GM23338 (cell line): ENCODE measurements around the gene KCNH6.

Experiments
- EZH2 ChIP-seq: fragments of 200-600 bp; sonication (generic); IDR thresholded peaks from one replicate; pipeline ENCODE4 v1.8.0; 2017; ENCODE audit warnings: antibody characterized with exemption, mild to moderate bottlenecking, low read depth; ENCODE audit not compliant: unreplicated experiment
- EZH2phosphoT487 ChIP-seq: fragments of 200-600 bp; sonication (generic); IDR thresholded peaks from one replicate; pipeline ENCODE4 v1.8.1; 2018; ENCODE audit warnings: antibody characterized with exemption; ENCODE audit not compliant: unreplicated experiment
- POLR2AphosphoS5 ChIP-seq: IDR thresholded peaks from 2 replicates; pipeline ENCODE4 v1.6.1; 2016; ENCODE audit warnings: antibody characterized with exemption, low read depth
- TF ChIP-seq, protein P1 (sequence below), 2 experiments: fragments of 200-600 bp in 1 of 2; sonication (generic) in 1 of 2; conservative IDR thresholded peaks; 2 replicates each; pipeline versions ENCODE4 v1.5.1 to v1.6.1; 2016 to 2017; ENCODE audit warnings: antibody characterized with exemption in 2 of 2, low read depth in 2 of 2, mild to moderate bottlenecking in 2 of 2, moderate library complexity in 1 of 2
- TF ChIP-seq, protein P2 (sequence below): IDR thresholded peaks from one replicate; pipeline ENCODE4 v1.6.1; 2018; ENCODE audit warnings: antibody characterized with exemption; ENCODE audit not compliant: unreplicated experiment
- TF ChIP-seq, protein P3 (sequence below): fragments of 250-450 bp; sonication (Bioruptor Pico); IDR thresholded peaks from 2 replicates; pipeline ENCODE4 v1.5.0; 2020; ENCODE audit warnings: mild to moderate bottlenecking, moderate library complexity

DNA sequence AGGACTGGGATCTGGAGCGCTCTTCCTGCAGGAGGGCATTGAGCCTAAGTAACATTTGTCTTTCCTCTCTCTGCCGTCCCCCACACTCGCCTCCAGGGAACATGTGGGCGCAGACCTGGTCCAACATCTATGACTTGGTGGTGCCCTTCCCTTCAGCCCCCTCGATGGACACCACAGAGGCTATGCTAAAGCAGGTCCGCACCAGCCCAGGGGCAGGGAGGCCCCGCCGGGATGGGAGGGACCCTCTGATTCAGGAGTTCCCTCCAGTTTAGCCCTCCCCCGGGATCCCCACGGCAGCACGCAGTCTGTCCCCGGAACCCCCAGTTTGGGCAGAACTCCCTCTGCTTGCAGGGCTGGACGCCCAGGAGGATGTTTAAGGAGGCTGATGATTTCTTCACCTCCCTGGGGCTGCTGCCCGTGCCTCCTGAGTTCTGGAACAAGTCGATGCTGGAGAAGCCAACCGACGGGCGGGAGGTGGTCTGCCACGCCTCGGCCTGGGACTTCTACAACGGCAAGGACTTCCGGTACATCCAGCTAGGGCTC lies 32.2 kb upstream of the KCNH6 start:
- TF ChIP-seq, protein P1, sequence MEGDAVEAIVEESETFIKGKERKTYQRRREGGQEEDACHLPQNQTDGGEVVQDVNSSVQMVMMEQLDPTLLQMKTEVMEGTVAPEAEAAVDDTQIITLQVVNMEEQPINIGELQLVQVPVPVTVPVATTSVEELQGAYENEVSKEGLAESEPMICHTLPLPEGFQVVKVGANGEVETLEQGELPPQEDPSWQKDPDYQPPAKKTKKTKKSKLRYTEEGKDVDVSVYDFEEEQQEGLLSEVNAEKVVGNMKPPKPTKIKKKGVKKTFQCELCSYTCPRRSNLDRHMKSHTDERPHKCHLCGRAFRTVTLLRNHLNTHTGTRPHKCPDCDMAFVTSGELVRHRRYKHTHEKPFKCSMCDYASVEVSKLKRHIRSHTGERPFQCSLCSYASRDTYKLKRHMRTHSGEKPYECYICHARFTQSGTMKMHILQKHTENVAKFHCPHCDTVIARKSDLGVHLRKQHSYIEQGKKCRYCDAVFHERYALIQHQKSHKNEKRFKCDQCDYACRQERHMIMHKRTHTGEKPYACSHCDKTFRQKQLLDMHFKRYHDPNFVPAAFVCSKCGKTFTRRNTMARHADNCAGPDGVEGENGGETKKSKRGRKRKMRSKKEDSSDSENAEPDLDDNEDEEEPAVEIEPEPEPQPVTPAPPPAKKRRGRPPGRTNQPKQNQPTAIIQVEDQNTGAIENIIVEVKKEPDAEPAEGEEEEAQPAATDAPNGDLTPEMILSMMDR (conservative IDR thresholded peaks at IDR 0.05; ENCODE audit: low read depth in 2 of 2), result no peak
- TF ChIP-seq, protein P2, sequence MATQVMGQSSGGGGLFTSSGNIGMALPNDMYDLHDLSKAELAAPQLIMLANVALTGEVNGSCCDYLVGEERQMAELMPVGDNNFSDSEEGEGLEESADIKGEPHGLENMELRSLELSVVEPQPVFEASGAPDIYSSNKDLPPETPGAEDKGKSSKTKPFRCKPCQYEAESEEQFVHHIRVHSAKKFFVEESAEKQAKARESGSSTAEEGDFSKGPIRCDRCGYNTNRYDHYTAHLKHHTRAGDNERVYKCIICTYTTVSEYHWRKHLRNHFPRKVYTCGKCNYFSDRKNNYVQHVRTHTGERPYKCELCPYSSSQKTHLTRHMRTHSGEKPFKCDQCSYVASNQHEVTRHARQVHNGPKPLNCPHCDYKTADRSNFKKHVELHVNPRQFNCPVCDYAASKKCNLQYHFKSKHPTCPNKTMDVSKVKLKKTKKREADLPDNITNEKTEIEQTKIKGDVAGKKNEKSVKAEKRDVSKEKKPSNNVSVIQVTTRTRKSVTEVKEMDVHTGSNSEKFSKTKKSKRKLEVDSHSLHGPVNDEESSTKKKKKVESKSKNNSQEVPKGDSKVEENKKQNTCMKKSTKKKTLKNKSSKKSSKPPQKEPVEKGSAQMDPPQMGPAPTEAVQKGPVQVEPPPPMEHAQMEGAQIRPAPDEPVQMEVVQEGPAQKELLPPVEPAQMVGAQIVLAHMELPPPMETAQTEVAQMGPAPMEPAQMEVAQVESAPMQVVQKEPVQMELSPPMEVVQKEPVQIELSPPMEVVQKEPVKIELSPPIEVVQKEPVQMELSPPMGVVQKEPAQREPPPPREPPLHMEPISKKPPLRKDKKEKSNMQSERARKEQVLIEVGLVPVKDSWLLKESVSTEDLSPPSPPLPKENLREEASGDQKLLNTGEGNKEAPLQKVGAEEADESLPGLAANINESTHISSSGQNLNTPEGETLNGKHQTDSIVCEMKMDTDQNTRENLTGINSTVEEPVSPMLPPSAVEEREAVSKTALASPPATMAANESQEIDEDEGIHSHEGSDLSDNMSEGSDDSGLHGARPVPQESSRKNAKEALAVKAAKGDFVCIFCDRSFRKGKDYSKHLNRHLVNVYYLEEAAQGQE, result no peak
- TF ChIP-seq EZH2 (no peak), EZH2phosphoT487 (no peak), POLR2AphosphoS5 (no peak)
- TF ChIP-seq, protein P3, sequence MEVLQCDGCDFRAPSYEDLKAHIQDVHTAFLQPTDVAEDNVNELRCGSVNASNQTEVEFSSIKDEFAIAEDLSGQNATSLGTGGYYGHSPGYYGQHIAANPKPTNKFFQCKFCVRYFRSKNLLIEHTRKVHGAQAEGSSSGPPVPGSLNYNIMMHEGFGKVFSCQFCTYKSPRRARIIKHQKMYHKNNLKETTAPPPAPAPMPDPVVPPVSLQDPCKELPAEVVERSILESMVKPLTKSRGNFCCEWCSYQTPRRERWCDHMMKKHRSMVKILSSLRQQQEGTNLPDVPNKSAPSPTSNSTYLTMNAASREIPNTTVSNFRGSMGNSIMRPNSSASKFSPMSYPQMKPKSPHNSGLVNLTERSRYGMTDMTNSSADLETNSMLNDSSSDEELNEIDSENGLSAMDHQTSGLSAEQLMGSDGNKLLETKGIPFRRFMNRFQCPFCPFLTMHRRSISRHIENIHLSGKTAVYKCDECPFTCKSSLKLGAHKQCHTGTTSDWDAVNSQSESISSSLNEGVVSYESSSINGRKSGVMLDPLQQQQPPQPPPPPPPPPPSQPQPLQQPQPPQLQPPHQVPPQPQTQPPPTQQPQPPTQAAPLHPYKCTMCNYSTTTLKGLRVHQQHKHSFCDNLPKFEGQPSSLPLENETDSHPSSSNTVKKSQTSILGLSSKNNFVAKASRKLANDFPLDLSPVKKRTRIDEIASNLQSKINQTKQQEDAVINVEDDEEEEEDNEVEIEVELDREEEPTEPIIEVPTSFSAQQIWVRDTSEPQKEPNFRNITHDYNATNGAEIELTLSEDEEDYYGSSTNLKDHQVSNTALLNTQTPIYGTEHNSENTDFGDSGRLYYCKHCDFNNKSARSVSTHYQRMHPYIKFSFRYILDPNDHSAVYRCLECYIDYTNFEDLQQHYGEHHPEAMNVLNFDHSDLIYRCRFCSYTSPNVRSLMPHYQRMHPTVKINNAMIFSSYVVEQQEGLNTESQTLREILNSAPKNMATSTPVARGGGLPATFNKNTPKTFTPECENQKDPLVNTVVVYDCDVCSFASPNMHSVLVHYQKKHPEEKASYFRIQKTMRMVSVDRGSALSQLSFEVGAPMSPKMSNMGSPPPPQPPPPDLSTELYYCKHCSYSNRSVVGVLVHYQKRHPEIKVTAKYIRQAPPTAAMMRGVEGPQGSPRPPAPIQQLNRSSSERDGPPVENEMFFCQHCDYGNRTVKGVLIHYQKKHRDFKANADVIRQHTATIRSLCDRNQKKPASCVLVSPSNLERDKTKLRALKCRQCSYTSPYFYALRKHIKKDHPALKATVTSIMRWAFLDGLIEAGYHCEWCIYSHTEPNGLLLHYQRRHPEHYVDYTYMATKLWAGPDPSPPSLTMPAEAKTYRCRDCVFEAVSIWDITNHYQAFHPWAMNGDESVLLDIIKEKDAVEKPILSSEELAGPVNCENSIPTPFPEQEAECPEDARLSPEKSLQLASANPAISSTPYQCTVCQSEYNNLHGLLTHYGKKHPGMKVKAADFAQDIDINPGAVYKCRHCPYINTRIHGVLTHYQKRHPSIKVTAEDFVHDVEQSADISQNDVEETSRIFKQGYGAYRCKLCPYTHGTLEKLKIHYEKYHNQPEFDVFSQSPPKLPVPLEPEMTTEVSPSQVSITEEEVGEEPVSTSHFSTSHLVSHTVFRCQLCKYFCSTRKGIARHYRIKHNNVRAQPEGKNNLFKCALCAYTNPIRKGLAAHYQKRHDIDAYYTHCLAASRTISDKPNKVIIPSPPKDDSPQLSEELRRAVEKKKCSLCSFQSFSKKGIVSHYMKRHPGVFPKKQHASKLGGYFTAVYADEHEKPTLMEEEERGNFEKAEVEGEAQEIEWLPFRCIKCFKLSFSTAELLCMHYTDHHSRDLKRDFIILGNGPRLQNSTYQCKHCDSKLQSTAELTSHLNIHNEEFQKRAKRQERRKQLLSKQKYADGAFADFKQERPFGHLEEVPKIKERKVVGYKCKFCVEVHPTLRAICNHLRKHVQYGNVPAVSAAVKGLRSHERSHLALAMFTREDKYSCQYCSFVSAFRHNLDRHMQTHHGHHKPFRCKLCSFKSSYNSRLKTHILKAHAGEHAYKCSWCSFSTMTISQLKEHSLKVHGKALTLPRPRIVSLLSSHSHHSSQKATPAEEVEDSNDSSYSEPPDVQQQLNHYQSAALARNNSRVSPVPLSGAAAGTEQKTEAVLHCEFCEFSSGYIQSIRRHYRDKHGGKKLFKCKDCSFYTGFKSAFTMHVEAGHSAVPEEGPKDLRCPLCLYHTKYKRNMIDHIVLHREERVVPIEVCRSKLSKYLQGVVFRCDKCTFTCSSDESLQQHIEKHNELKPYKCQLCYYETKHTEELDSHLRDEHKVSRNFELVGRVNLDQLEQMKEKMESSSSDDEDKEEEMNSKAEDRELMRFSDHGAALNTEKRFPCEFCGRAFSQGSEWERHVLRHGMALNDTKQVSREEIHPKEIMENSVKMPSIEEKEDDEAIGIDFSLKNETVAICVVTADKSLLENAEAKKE (CRISPR knock-in tag), result no peak
